OCI-LY7 (cell line): ENCODE results near the gene ATP5F1D.

ENCODE experiments used
- CTCF ChIP-seq: fragments of 200-600 bp; sonication (generic); conservative IDR thresholded peaks from 2 replicates; pipeline ENCODE4 v1.5.1; 2014; ENCODE audit warnings: mild to moderate bottlenecking, antibody characterized with exemption, low read length, moderate library complexity, mixed read lengths
- EZH2phosphoT487 ChIP-seq: fragments of 200-600 bp; sonication (generic); IDR thresholded peaks from 2 replicates; pipeline ENCODE4 v1.6.1; 2018; ENCODE audit warnings: low read depth, borderline replicate concordance, mild to moderate bottlenecking, mixed run types, antibody characterized with exemption, low read length, moderate library complexity, mixed read lengths

- TF ChIP-seq CTCF (no peak), EZH2phosphoT487 (no peak)
These were observed 18.6 kb downstream of the ATP5F1D start for GRCh38 chr19:1259876-1260748.
